ENCODE measurements around the gene CANT1. TPM values are rescaled to one million over a fixed set of nuclear protein-coding genes. Genes with fewer than 3 reads are reported as not detected.

Gene CANT1
- total and polyA plus RNA-seq, 2 of the 13 experiments (the other 11 are each of a cell fraction or from before 2014, with no cell fraction given) = 34.1 to 42.1 TPM

- TF ChIP-seq MLXIP (CRISPR knock-in tag; IDR thresholded peaks at IDR 0.05; ENCODE audit: borderline replicate concordance) (no peak), PHF5A (CRISPR knock-in tag; IDR thresholded peaks at IDR 0.05; ENCODE audit: low read depth, unreplicated experiment) (no peak), RAD51 (IDR thresholded peaks at IDR 0.05; ENCODE audit: borderline replicate concordance) (no peak), ZNF772 (CRISPR knock-in tag; IDR thresholded peaks at IDR 0.05) (peak; percentile 88), POLR2AphosphoS2 (IDR thresholded peaks at IDR 0.05; ENCODE audit: low read depth, low read length) (peak; percentile 59), PREB (CRISPR knock-in tag; IDR thresholded peaks at IDR 0.05) (no peak), MYNN (CRISPR knock-in tag; IDR thresholded peaks at IDR 0.05; ENCODE audit: low read depth) (peak; percentile 16; the same call in 1 of the 2 replicates), ZNF619 (CRISPR knock-in tag; IDR thresholded peaks at IDR 0.05) (no peak), CAMTA2 (CRISPR knock-in tag; IDR thresholded peaks at IDR 0.05; ENCODE audit: borderline replicate concordance) (no peak), ZNF75D (CRISPR knock-in tag; IDR thresholded peaks at IDR 0.05; ENCODE audit: borderline replicate concordance) (no peak), ZNF709 (CRISPR knock-in tag; IDR thresholded peaks at IDR 0.05) (peak; percentile 82; the same call in 1 of the 2 replicates), TBL1XR1 (IDR thresholded peaks at IDR 0.05; ENCODE audit: borderline replicate concordance, low read length, partially characterized antibody) (peak; percentile 75), ZNF713 (CRISPR knock-in tag; IDR thresholded peaks at IDR 0.05) (0 out of 2 replicates have a peak, but pooled peaks have one; percentile 27), ZBTB37 (CRISPR knock-in tag; IDR thresholded peaks at IDR 0.05) (peak; percentile 57; the same call in 1 of the 2 replicates), ZNF33B (CRISPR knock-in tag; IDR thresholded peaks at IDR 0.05) (no peak)
- TF ChIP-seq, protein P1, sequence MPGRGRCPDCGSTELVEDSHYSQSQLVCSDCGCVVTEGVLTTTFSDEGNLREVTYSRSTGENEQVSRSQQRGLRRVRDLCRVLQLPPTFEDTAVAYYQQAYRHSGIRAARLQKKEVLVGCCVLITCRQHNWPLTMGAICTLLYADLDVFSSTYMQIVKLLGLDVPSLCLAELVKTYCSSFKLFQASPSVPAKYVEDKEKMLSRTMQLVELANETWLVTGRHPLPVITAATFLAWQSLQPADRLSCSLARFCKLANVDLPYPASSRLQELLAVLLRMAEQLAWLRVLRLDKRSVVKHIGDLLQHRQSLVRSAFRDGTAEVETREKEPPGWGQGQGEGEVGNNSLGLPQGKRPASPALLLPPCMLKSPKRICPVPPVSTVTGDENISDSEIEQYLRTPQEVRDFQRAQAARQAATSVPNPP (CRISPR knock-in tag; IDR thresholded peaks at IDR 0.05) = no peak
- TF ChIP-seq, protein P2, sequence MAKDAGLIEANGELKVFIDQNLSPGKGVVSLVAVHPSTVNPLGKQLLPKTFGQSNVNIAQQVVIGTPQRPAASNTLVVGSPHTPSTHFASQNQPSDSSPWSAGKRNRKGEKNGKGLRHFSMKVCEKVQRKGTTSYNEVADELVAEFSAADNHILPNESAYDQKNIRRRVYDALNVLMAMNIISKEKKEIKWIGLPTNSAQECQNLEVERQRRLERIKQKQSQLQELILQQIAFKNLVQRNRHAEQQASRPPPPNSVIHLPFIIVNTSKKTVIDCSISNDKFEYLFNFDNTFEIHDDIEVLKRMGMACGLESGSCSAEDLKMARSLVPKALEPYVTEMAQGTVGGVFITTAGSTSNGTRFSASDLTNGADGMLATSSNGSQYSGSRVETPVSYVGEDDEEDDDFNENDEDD (CRISPR knock-in tag; IDR thresholded peaks at IDR 0.05; ENCODE audit: borderline replicate concordance) = peak; percentile 31; the same call in 1 of the 2 replicates
- TF ChIP-seq, protein P3, sequence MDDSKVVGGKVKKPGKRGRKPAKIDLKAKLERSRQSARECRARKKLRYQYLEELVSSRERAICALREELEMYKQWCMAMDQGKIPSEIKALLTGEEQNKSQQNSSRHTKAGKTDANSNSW (CRISPR knock-in tag; IDR thresholded peaks at IDR 0.05; ENCODE audit: borderline replicate concordance) = no peak
- TF ChIP-seq, protein P4, sequence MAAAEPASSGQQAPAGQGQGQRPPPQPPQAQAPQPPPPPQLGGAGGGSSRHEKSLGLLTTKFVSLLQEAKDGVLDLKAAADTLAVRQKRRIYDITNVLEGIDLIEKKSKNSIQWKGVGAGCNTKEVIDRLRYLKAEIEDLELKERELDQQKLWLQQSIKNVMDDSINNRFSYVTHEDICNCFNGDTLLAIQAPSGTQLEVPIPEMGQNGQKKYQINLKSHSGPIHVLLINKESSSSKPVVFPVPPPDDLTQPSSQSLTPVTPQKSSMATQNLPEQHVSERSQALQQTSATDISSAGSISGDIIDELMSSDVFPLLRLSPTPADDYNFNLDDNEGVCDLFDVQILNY (CRISPR knock-in tag; conservative IDR thresholded peaks at IDR 0.05) = no peak
Observed at GRCh38 chr17:79026376-79027273, 17.1 kb upstream of the CANT1 start (continued).
